GM18498 (cell line): ENCODE results near the gene SH2D1B.

Experiments
- ATAC-seq: cut with Tn5 transposase; IDR thresholded peaks from one replicate; pipeline ENCODE4 v1.9.1; 2021; ENCODE audit warnings: mild to moderate bottlenecking, moderate library complexity; ENCODE audit not compliant: unreplicated experiment

Gene SH2D1B

GRCh38 chr1:162383516-162383915 is 28.4 kb downstream of the SH2D1B start:
- ATAC-seq, result no peak

- ATAC-seq, result no peak
Observed at GRCh38 chr1:162383091-162383490, 28.8 kb downstream of the SH2D1B start.

GRCh38 chr1:162381941-162382750 is 29.8 kb downstream of the SH2D1B start:
- no peak for ATAC-seq

- ATAC-seq, result no peak
Observed at GRCh38 chr1:162381383-162381782, 30.6 kb downstream of the SH2D1B start, which contains the start of gene C1orf226. TSS of gene C1orf226 (plus strand) at chr1:162381728. CDS start at chr1:162381902, 174 bp downstream.

- ATAC-seq, result no peak
Observed at GRCh38 chr1:162380061-162380846, 31.7 kb downstream of the SH2D1B start.

- ATAC-seq, result no peak
Observed at GRCh38 chr1:162376691-162377090, 35.2 kb downstream of the SH2D1B start, which contains the start of gene SPATA46. TSS of gene SPATA46 (minus strand) at chr1:162376854. CDS start at chr1:162376790, 64 bp downstream.

GRCh38 chr1:162375463-162375862 is 36.5 kb downstream of the SH2D1B start:
- no peak for ATAC-seq

- ATAC-seq, result no peak
Observed at GRCh38 chr1:162374406-162374805, 37.5 kb downstream of the SH2D1B start.

- no peak for ATAC-seq
Observed at GRCh38 chr1:162373541-162374260, 38.2 kb downstream of the SH2D1B start.

GRCh38 chr1:162373072-162373427 is 38.9 kb downstream of the SH2D1B start:
- no peak for ATAC-seq

GRCh38 chr1:162372159-162373071 is 39.5 kb downstream of the SH2D1B start:
- no peak for ATAC-seq

GRCh38 chr1:162371611-162372010 is 40.3 kb downstream of the SH2D1B start:
- no peak for ATAC-seq

GRCh38 chr1:162370721-162371120 is 41.2 kb downstream of the SH2D1B start:
- ATAC-seq, result no peak

- no peak for ATAC-seq
Observed at GRCh38 chr1:162370161-162370560, 41.8 kb downstream of the SH2D1B start.

GRCh38 chr1:162369571-162369970 is 42.4 kb downstream of the SH2D1B start:
- ATAC-seq, result no peak

GRCh38 chr1:162368451-162368850 is 43.5 kb downstream of the SH2D1B start:
- ATAC-seq, result no peak

GRCh38 chr1:162367772-162368171 is 44.2 kb downstream of the SH2D1B start:
- no peak for ATAC-seq

GRCh38 chr1:162367073-162367472 is 44.9 kb downstream of the SH2D1B start:
- ATAC-seq, result no peak

GRCh38 chr1:162366671-162367070 is 45.3 kb downstream of the SH2D1B start:
- no peak for ATAC-seq

- ATAC-seq, result no peak
Observed at GRCh38 chr1:162366149-162366548, 45.8 kb downstream of the SH2D1B start.
